ENCODE data around the gene DLAT. TPM values are rescaled to one million over a fixed set of nuclear protein-coding genes. Genes with fewer than 3 reads are reported as not detected.

Gene DLAT
- total RNA-seq, 4 donors from 2014 or later = 11.8 to 32.7 (median 24.7) TPM

DNA sequence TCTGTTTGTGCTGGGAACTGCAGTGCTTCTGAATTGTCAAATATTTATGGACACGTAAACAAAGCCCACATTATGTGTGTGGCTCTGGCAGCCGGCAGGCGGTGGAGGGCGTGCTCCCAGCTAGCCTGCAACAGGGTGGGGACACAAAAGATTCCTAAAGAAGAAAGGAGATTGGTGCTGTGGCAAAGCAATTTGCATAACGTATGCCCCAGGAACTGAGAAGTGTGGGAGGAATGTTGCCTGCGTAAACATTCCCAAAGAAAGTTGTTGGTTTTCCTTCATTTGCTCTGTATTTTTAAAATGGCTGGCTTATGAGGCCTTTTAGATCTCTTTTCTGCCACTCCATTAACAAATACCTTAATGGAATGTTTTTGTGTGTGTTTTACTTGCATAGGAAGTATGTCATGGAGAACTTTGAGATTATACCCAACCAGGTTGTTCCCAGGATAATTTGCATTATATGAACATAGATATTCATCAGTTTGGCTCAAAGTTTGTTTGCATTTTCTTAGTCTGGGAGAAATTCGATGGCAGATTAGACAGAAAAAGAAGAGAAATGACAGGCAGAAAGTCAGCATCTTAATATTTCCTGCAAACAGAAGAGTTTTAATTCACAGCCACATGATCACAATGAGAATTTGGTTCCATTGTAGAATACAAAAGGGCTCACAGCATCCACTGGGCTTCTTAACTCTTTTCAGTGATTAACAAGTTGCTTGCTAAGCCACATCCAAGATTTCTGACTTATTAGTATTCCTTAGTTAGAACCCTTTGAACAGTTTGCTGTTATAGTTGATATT lies 41.8 kb upstream of the DLAT start:
- Histone ChIP-seq H3K4me3 (no peak overlapping the region), H3K36me3 (no peaks in the 10 kb centered on the region), H3K9me3 (no peaks in the 10 kb centered on the region), H3K27ac (peak overlapping the region in 1 of 2 donors; percentile 13), H3K27me3 (no peaks in the 10 kb centered on the region), H3K4me1 (peaks cover 4 to 5% of the 10 kb centered on the region in 2 donors)
- DNase-seq = no peak
- peak in 1 of 2 donors; percentile 14 for TF ChIP-seq POLR2A (IDR thresholded peaks at IDR 0.05)
- TF ChIP-seq, protein P1, sequence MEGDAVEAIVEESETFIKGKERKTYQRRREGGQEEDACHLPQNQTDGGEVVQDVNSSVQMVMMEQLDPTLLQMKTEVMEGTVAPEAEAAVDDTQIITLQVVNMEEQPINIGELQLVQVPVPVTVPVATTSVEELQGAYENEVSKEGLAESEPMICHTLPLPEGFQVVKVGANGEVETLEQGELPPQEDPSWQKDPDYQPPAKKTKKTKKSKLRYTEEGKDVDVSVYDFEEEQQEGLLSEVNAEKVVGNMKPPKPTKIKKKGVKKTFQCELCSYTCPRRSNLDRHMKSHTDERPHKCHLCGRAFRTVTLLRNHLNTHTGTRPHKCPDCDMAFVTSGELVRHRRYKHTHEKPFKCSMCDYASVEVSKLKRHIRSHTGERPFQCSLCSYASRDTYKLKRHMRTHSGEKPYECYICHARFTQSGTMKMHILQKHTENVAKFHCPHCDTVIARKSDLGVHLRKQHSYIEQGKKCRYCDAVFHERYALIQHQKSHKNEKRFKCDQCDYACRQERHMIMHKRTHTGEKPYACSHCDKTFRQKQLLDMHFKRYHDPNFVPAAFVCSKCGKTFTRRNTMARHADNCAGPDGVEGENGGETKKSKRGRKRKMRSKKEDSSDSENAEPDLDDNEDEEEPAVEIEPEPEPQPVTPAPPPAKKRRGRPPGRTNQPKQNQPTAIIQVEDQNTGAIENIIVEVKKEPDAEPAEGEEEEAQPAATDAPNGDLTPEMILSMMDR (IDR thresholded peaks at IDR 0.05) = peak in 1 of 4 experiments; percentile 8
- intact Hi-C loops (cut with DNase I; ENCODE audit: low total_unique reads) = no loop called here

DNA sequence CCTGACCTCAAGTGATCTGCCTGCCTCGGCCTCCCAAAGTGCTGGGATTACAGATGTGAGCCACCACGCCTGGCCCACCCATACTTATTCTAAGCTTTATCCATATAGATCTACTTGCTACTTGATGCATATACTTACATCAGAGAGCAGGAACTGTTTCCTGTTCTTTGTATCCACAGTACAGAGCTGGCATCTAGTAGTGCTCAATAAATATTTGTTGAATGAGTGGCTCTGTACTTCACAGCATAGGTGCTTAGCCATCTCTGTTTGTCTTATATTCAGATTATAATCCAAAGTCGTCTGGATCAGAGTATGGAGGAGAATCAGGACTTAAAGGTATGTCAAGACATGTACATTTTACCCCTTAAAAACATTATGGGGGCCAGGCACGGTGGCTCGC lies 38.6 kb upstream of the DLAT start:
- DNase-seq = no peak
- no peak for TF ChIP-seq POLR2A (IDR thresholded peaks at IDR 0.05)
- TF ChIP-seq, protein P1 (IDR thresholded peaks at IDR 0.05) = no peak
- Histone ChIP-seq H3K27me3 (no peaks in the 10 kb centered on the region), H3K9me3 (no peaks in the 10 kb centered on the region), H3K4me1 (no peaks in the 10 kb centered on the region), H3K27ac (no peak overlapping the region), H3K4me3 (no peak overlapping the region), H3K36me3 (no peaks in the 10 kb centered on the region)
- intact Hi-C loops (cut with DNase I; ENCODE audit: low total_unique reads) = no loop called here

DNA sequence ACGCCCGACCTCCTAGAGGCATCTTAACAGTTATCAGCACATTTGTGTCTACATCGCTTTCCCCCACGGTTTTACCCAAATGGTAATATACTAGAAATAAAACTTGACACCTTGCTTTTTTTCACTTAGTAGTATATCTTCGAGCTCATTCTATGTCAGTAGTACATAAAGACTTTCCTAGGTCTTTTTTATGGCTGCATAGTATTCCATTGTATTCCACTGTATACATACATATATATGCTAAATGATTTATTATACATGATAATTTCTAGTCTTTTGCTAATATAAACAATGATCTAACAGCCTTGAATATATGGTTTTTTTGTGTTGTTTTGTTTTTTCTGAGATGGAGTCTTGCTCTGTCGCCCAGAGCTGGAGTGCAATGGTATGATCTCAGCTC lies 34.8 kb upstream of the DLAT start:
- Histone ChIP-seq H3K9me3 (no peaks in the 10 kb centered on the region), H3K4me1 (no peaks in the 10 kb centered on the region), H3K4me3 (no peak overlapping the region), H3K27me3 (no peaks in the 10 kb centered on the region), H3K27ac (no peak overlapping the region), H3K36me3 (no peaks in the 10 kb centered on the region)
- no peak for DNase-seq
- intact Hi-C loops (cut with DNase I; ENCODE audit: low total_unique reads) = no loop called here
- no peak for TF ChIP-seq POLR2A (IDR thresholded peaks at IDR 0.05)
- TF ChIP-seq, protein P1 (IDR thresholded peaks at IDR 0.05) = no peak

DNA sequence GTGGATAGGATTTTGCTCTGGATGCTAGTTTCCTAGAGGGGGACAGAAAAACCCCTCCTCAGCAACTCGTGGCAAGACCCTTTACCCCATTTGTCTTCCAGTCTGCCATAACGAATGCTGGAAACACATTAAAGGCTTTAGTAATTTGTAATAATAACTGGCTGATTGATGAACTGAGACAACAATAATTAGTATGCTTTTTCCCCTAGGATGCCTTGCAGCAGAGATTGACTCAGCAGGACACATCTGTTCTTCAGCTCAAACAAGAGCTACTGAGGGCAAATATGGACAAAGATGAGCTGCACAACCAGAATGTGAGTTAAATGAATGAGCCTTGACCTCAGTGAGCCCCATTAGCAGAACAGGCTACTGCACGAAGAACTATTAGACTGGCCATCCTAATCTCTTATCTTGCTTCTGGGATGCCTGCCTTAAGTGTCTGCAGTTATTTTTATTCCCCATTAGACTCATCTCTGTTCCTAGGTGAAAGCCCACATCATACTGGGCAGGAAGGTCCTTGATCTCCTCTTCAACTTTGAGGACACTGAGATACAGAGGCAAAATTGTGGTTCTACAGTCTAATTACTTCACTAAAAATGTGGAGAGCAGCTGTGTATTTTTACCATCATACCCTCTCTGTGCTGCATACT lies 32.9 kb upstream of the DLAT start:
- DNase-seq = no peak
- no peaks in the 10 kb centered on the region for H3K4me1 ChIP-seq
- no peaks in the 10 kb centered on the region for H3K36me3 ChIP-seq
- H3K9me3 ChIP-seq = no peaks in the 10 kb centered on the region
- no peaks in the 10 kb centered on the region for H3K27me3 ChIP-seq
- no peak for TF ChIP-seq POLR2A (IDR thresholded peaks at IDR 0.05)
- TF ChIP-seq, protein P1 (IDR thresholded peaks at IDR 0.05) = no peak
- no peak overlapping the region for H3K4me3 ChIP-seq
- intact Hi-C loops (cut with DNase I; ENCODE audit: low total_unique reads) = no loop called here
- no peak overlapping the region for H3K27ac ChIP-seq

DNA sequence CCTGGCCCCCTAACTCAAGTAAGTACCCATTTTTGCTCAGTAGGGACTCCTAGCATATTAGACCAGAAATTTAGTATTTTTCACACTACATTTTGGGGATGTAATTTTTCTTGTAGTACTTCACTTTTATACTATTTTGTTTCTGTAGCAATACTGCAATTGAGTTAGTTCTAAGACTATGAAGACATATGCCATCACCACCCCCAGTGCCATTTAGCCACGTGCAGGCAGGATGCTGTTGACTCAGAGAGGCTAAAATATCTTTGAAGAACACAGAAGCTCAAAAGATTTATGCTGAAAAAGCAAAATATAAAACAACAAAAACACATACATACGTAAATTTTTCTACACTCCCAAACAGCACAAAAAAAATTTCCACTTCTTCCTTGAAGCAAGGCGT lies 29.1 kb upstream of the DLAT start:
- Histone ChIP-seq H3K27me3 (no peaks in the 10 kb centered on the region), H3K27ac (peak overlapping the region in 1 of 2 donors; percentile 21)

More for the DNA sequence above, 29.1 kb upstream of the DLAT start:
- TF ChIP-seq POLR2A (IDR thresholded peaks at IDR 0.05) = no peak
- Histone ChIP-seq H3K36me3 (no peaks in the 10 kb centered on the region), H3K9me3 (no peaks in the 10 kb centered on the region), H3K4me1 (no peaks in the 10 kb centered on the region), H3K4me3 (no peak overlapping the region)
- intact Hi-C loops (cut with DNase I; ENCODE audit: low total_unique reads) = no loop called here
- DNase-seq = no peak

All from uterus (tissue), 4 donors.